Panc1 (cell line): Measurements from ENCODE around the gene AATK. TPM values are rescaled to one million over a fixed set of nuclear protein-coding genes. Genes with fewer than 3 reads are reported as not detected.

Experiments
- ATAC-seq: fragments of 200-7000 bp; cut with Tn5 transposase; 2 replicates; pipeline ENCODE4 v1.9.1; 2020; ENCODE audit warnings: mild to moderate bottlenecking, moderate library complexity
- BruUV-seq: library from RNA; stranded (reverse); fragments of 400-500 nt; replicated peaks from 2 replicates; lab custom pipeline; 2021; lab: Mats Ljungman, UMichigan
- CTCF ChIA-PET: fragments of 300-600 bp; sonication (Branson Sonifier 250); formaldehyde crosslinking; loops from one replicate; lab custom pipeline; 2022; ENCODE audit warnings: antibody characterized with exemption; lab: Charles Lee
- POLR2A ChIA-PET: fragments of 300-600 bp; sonication (Branson Sonifier 250); formaldehyde crosslinking; loops from one replicate; lab custom pipeline; 2022; ENCODE audit warnings: antibody characterized with exemption; lab: Charles Lee
- DNase-seq: peaks from one replicate; pipeline ENCODE4 v3.0.0-alpha.2; 2010; ENCODE audit warnings: low read depth, low spot score
- H3K27ac ChIP-seq: 2 replicates; pipeline ENCODE4 v1.5.1; 2011; ENCODE audit warnings: mild to moderate bottlenecking, low read length, inconsistent platforms
- H3K27me3 ChIP-seq: fragments of 200-500 bp; sonication (Bioruptor generic); 2 replicates; pipeline ENCODE4 v1.6.0; 2014; ENCODE audit warnings: low read length, inconsistent platforms; ENCODE audit not compliant: control insufficient read depth, insufficient read depth
- H3K36me3 ChIP-seq: fragments of 200-500 bp; sonication (Bioruptor generic); 2 replicates; pipeline ENCODE4 v1.5.1; 2014; ENCODE audit warnings: inconsistent platforms, mild to moderate bottlenecking, low read length, moderate library complexity; ENCODE audit not compliant: control insufficient read depth, insufficient read depth
- H3K4me1 ChIP-seq: 2 replicates; pipeline ENCODE4 v1.5.1; 2011; ENCODE audit warnings: inconsistent platforms, mild to moderate bottlenecking, low read length, moderate library complexity; ENCODE audit not compliant: control insufficient read depth, insufficient read depth
- H3K4me3 ChIP-seq, 2 experiments: 2 replicates each; pipeline ENCODE4 v1.5.1; 2011 to 2012; ENCODE audit warnings: low read depth in 2 of 2, low read length in 2 of 2, mild to moderate bottlenecking in 2 of 2, inconsistent platforms in 1 of 2, moderate library complexity in 1 of 2
- H3K9me3 ChIP-seq: fragments of 200-500 bp; sonication (Bioruptor generic); 2 replicates; pipeline ENCODE4 v1.5.1; 2014; ENCODE audit warnings: low read depth, mild to moderate bottlenecking, inconsistent platforms, low read length, moderate library complexity; ENCODE audit not compliant: control insufficient read depth, insufficient read depth
- CTCF ChIP-seq: fragments of 450-650 bp; IDR thresholded peaks from 2 replicates; pipeline ENCODE4 v1.5.1; 2017; ENCODE audit warnings: mild to moderate bottlenecking
- POLR2AphosphoS5 ChIP-seq: IDR thresholded peaks from 2 replicates; pipeline ENCODE4 v1.6.1; 2012; ENCODE audit warnings: mild to moderate bottlenecking, low read depth, low read length, moderate library complexity
- REST ChIP-seq, 2 experiments: IDR thresholded peaks; 2 replicates each; pipeline ENCODE4 v1.6.1; 2011 to 2012; ENCODE audit warnings: low read depth in 2 of 2, control low read depth in 1 of 2, low read length in 1 of 2, mild to moderate bottlenecking in 1 of 2, moderate library complexity in 1 of 2; ENCODE audit not compliant: insufficient read depth in 1 of 2
- SIN3A ChIP-seq: IDR thresholded peaks from 2 replicates; pipeline ENCODE4 v1.6.1; 2012; ENCODE audit warnings: low read depth, mild to moderate bottlenecking, low read length, moderate library complexity, borderline replicate concordance; ENCODE audit not compliant: insufficient read depth
- TCF7L2 ChIP-seq: IDR thresholded peaks from 2 replicates; pipeline ENCODE4 v1.6.1; 2011; ENCODE audit warnings: mild to moderate bottlenecking, low read depth, low read length, inconsistent platforms
- in situ Hi-C: cut with HindIII; loops from 2 replicates; pipeline ENCODE4 v1.10.0; 2016; ENCODE audit warnings: low sequenced_read_pairs, low pct_unique_long_range_greater_than_20kb
- intact Hi-C: fragments of 100-400 bp; cut with micrococcal nuclease; formaldehyde crosslinking; loops from one replicate; pipeline ENCODE4 v1.10.0; 2022; ENCODE audit not compliant: unreplicated experiment
- total RNA-seq: library from RNA; stranded (reverse); gene quantifications from one replicate; pipeline ENCODE4 v1.2.1, GENCODE V29; 2021; ENCODE audit not compliant: unreplicated experiment

Gene AATK
- total RNA-seq, 1 experiment from 2014 or later: 3.7 TPM

GRCh38 chr17:81085420-81085911 lies 80.6 kb downstream of the AATK start:
- in situ Hi-C loops: no loop called here
- ChIA-PET POLR2A (no interaction called here), CTCF (no interaction called here)
- intact Hi-C loops: no loop called here
- Histone ChIP-seq H3K27me3 (no peaks in the 10 kb centered on the region), H3K4me1 (peaks cover 3% of the 10 kb centered on the region; the same call in 1 of the 2 replicates), H3K36me3 (peaks cover 5% of the 10 kb centered on the region; the same call in 1 of the 2 replicates), H3K27ac (no peak overlapping the region), H3K9me3 (no peaks in the 10 kb centered on the region), H3K4me3 (no peak overlapping the region)
- DNase-seq (no peak), ATAC-seq (no peak)
- TF ChIP-seq CTCF: no peak
- TF ChIP-seq TCF7L2: no peak
- no peak for TF ChIP-seq REST (IDR thresholded peaks at IDR 0.05; ENCODE audit: insufficient read depth in 1 of 2, low read depth in 2 of 2, low read length in 1 of 2)
- no peak for TF ChIP-seq POLR2AphosphoS5
- no peak for TF ChIP-seq SIN3A
- no TSS peak for BruUV-seq

- BruUV-seq: no TSS peak
- Histone ChIP-seq H3K27ac (no peak overlapping the region), H3K4me1 (0 out of 2 replicates have a peak, but pooled peaks cover 3% of the 10 kb centered on the region), H3K36me3 (peaks cover 5% of the 10 kb centered on the region; the same call in 1 of the 2 replicates), H3K9me3 (no peaks in the 10 kb centered on the region), H3K27me3 (no peaks in the 10 kb centered on the region), H3K4me3 (no peak overlapping the region)
- in situ Hi-C loops: no loop called here
- ChIA-PET POLR2A (no interaction called here), CTCF (no interaction called here)
- no peak for DNase-seq
- intact Hi-C loops: no loop called here
- no peak for TF ChIP-seq POLR2AphosphoS5
- no peak for TF ChIP-seq REST (IDR thresholded peaks at IDR 0.05; ENCODE audit: insufficient read depth in 1 of 2, low read depth in 2 of 2, low read length in 1 of 2)
- TF ChIP-seq CTCF: no peak
- TF ChIP-seq TCF7L2: no peak
- no peak for TF ChIP-seq SIN3A
- no peak for ATAC-seq
These were observed 81.2 kb downstream of the AATK start for GRCh38 chr17:81084680-81085419.
